Transverse colon (tissue), 3 donors: ENCODE data around the gene AURKAIP1.

ENCODE experiments used
- EP300 ChIP-seq: sonication (generic); formaldehyde crosslinking; IDR thresholded peaks from one replicate; pipeline ENCODE4 v1.6.1; 2017; ENCODE audit warnings: antibody characterized with exemption, low read depth
- POLR2A ChIP-seq: fragments of 450-650 bp; IDR thresholded peaks from one replicate; pipeline ENCODE4 v1.6.1; 2016; ENCODE audit warnings: antibody characterized with exemption, mild to moderate bottlenecking, moderate library complexity
- TF ChIP-seq, protein P1 (sequence below), 5 experiments: fragments of 200-600 bp in 3 of 5; fragments of 450-650 bp in 2 of 5; sonication (generic) in 3 of 5; IDR thresholded peaks; 1 replicate in 2 of 5; 2 replicates in 3 of 5; pipeline ENCODE4 v1.5.1; 2016 to 2017; ENCODE audit warnings: antibody characterized with exemption in 5 of 5, inconsistent platforms in 3 of 5, mild to moderate bottlenecking in 2 of 5, moderate library complexity in 1 of 5

GRCh38 chr1:1324084-1324523 lies 50.9 kb downstream of the AURKAIP1 start:
- TF ChIP-seq, protein P1, sequence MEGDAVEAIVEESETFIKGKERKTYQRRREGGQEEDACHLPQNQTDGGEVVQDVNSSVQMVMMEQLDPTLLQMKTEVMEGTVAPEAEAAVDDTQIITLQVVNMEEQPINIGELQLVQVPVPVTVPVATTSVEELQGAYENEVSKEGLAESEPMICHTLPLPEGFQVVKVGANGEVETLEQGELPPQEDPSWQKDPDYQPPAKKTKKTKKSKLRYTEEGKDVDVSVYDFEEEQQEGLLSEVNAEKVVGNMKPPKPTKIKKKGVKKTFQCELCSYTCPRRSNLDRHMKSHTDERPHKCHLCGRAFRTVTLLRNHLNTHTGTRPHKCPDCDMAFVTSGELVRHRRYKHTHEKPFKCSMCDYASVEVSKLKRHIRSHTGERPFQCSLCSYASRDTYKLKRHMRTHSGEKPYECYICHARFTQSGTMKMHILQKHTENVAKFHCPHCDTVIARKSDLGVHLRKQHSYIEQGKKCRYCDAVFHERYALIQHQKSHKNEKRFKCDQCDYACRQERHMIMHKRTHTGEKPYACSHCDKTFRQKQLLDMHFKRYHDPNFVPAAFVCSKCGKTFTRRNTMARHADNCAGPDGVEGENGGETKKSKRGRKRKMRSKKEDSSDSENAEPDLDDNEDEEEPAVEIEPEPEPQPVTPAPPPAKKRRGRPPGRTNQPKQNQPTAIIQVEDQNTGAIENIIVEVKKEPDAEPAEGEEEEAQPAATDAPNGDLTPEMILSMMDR (IDR thresholded peaks at IDR 0.05) = no peak
- no peak for TF ChIP-seq POLR2A
- no peak for TF ChIP-seq EP300
